HepG2 (cell line): ENCODE measurements around the gene TNFAIP2. TPM values are rescaled to one million over a fixed set of nuclear protein-coding genes. Genes with fewer than 3 reads are reported as not detected.

Source experiments
- ATAC-seq: fragments of 200-7000 bp; cut with Tn5 transposase; 3 replicates; pipeline ENCODE4 v1.9.1; 2020; ENCODE audit warnings: mild to moderate bottlenecking, moderate library complexity
- BruUV-seq: library from RNA; stranded (reverse); fragments of 400-500 nt; replicated peaks from 2 replicates; lab custom pipeline; 2021; lab: Mats Ljungman, UMichigan
- CTCF ChIA-PET: fragments of 300-600 bp; formaldehyde crosslinking; extraction: SDS; loops from one replicate; lab custom pipeline; 2021; ENCODE audit warnings: low total read pairs, inconsistent platforms, low intra/inter-chr PET ratio; lab: Yijun Ruan, JAX
- POLR2A ChIA-PET: fragments of 350-600 bp; sonication (Branson Sonifier 250); formaldehyde crosslinking; loops from one replicate; lab custom pipeline; 2020; ENCODE audit warnings: antibody characterized with exemption, inconsistent platforms; lab: Yijun Ruan, JAX
- DNase-seq: peaks from one replicate; pipeline ENCODE4 v3.0.0-alpha.2; 2015; ENCODE audit warnings: low spot score
- FAIRE-seq: peaks from 3 replicates; lab custom pipeline; 2011; peaks lifted over from hg19 to GRCh38; lab: Jason Lieb, UNC
- H2AFZ ChIP-seq: one replicate; pipeline ENCODE4 v1.6.1; 2011; ENCODE audit warnings: low read length, inconsistent platforms
- H3K27ac ChIP-seq: fragments of 300-600 bp; 3 replicates; pipeline ENCODE4 v1.8.0; 2011; ENCODE audit warnings: mixed run types, mild to moderate bottlenecking, mixed read lengths, low read length, inconsistent platforms; ENCODE audit not compliant: insufficient read depth; ENCODE audit errors: extremely low read length
- H3K27me3 ChIP-seq, 2 experiments: fragments of 200-600 bp in 1 of 2; 2 replicates in 1 of 2; 3 replicates in 1 of 2; pipeline versions ENCODE4 v1.6.0 to v1.8.0; 2011; ENCODE audit warnings: low read length in 2 of 2, mild to moderate bottlenecking in 2 of 2, moderate library complexity in 2 of 2, inconsistent platforms in 1 of 2; ENCODE audit not compliant: insufficient read depth in 2 of 2, control insufficient read depth in 1 of 2
- H3K36me3 ChIP-seq, 2 experiments: fragments of 200-600 bp in 1 of 2; replicated peaks in 1 of 2; 2 replicates in 1 of 2; 3 replicates in 1 of 2; pipeline versions ENCODE4 v1.5.1 to v1.8.0; 2011; ENCODE audit warnings: low read length in 2 of 2, inconsistent platforms in 1 of 2; ENCODE audit not compliant: insufficient read depth in 2 of 2, control insufficient read depth in 1 of 2
- H3K4me1 ChIP-seq: 2 replicates; pipeline ENCODE4 v1.5.1; 2012; ENCODE audit warnings: low read length, inconsistent platforms; ENCODE audit not compliant: insufficient read depth
- H3K4me2 ChIP-seq: 2 replicates; pipeline ENCODE4 v1.6.0; 2011; ENCODE audit warnings: low read depth, low read length, inconsistent platforms
- H3K4me3 ChIP-seq, 3 experiments: fragments of 200-600 bp in 1 of 3; sonication (generic), shearing (Covaris generic) in 1 of 3; replicated peaks in 1 of 3; 2 replicates each; pipeline ENCODE4 v1.5.1; 2011 to 2016; ENCODE audit warnings: low read length in 3 of 3, inconsistent platforms in 2 of 3, low read depth in 2 of 3, mild to moderate bottlenecking in 2 of 3, control low read depth in 1 of 3, mixed read lengths in 1 of 3; ENCODE audit not compliant: insufficient read depth in 1 of 3
- H3K79me2 ChIP-seq: one replicate; pipeline ENCODE4 v1.6.1; 2011; ENCODE audit warnings: low read length, inconsistent platforms; ENCODE audit not compliant: insufficient read depth
- H3K9ac ChIP-seq: 2 replicates; pipeline ENCODE4 v1.6.0; 2011; ENCODE audit warnings: mild to moderate bottlenecking, low read depth, low read length, inconsistent platforms; ENCODE audit not compliant: insufficient read depth
- H3K9me3 ChIP-seq: 2 replicates; pipeline ENCODE4 v1.5.1; 2012; ENCODE audit warnings: mild to moderate bottlenecking, low read length
- H4K20me1 ChIP-seq: 2 replicates; pipeline ENCODE4 v1.6.0; 2011; ENCODE audit warnings: inconsistent platforms, mild to moderate bottlenecking, low read length, moderate library complexity; ENCODE audit not compliant: insufficient read depth
- ATF7-NPFF ChIP-seq: sonication (generic); formaldehyde crosslinking; IDR thresholded peaks from 2 replicates; pipeline ENCODE4 v1.8.1; 2023; ENCODE audit warnings: mild to moderate bottlenecking, low read depth, missing genetic modification reagents, moderate library complexity
- E2F1 ChIP-seq: sonication (generic); formaldehyde crosslinking; IDR thresholded peaks from 2 replicates; pipeline ENCODE4 v1.5.0; 2020; ENCODE audit warnings: missing genetic modification reagents
- HOXA7 ChIP-seq: sonication (generic); formaldehyde crosslinking; IDR thresholded peaks from 2 replicates; pipeline ENCODE4 v1.8.1; 2022; ENCODE audit warnings: mild to moderate bottlenecking, missing genetic modification reagents, moderate library complexity
- KAT2B ChIP-seq: fragments of 150-350 bp; IDR thresholded peaks from 2 replicates; pipeline ENCODE4 v1.6.1; 2014; ENCODE audit warnings: low read depth, low read length, borderline replicate concordance
- MEIS2 ChIP-seq: sonication (generic); formaldehyde crosslinking; IDR thresholded peaks from 2 replicates; pipeline ENCODE4 v1.9.0; 2021; ENCODE audit warnings: mild to moderate bottlenecking, missing genetic modification reagents
- ZNF275 ChIP-seq: sonication (generic); formaldehyde crosslinking; IDR thresholded peaks from 2 replicates; pipeline ENCODE4 v1.8.0; 2022; ENCODE audit warnings: missing genetic modification reagents, mild to moderate bottlenecking, inconsistent platforms, borderline replicate concordance
- ZNF569 ChIP-seq: sonication (generic); formaldehyde crosslinking; IDR thresholded peaks from 2 replicates; pipeline ENCODE4 v1.5.0; 2020; ENCODE audit warnings: mild to moderate bottlenecking, missing genetic modification reagents, moderate library complexity, borderline replicate concordance
- ZXDC ChIP-seq: sonication (generic); formaldehyde crosslinking; IDR thresholded peaks from 2 replicates; pipeline ENCODE4 v1.5.0; 2020; ENCODE audit warnings: mild to moderate bottlenecking, missing genetic modification reagents
- WGBS: methylation state at CpG from one replicate; pipeline ENCODE4 v1.1.6; 2017; ENCODE audit warnings: low lambda C conversion rate; 5-methylcytosine and 5-hydroxymethylcytosine counted together
- in situ Hi-C: cut with HindIII; loops from 2 replicates; pipeline ENCODE4 v1.10.0; 2017; ENCODE audit warnings: low pct_unique_long_range_greater_than_20kb; ENCODE audit not compliant: extremely low pct_ligation_motif_present
- intact Hi-C: fragments of 100-400 bp; cut with micrococcal nuclease; formaldehyde crosslinking; loops from one replicate; pipeline ENCODE4 v1.10.0; 2022; ENCODE audit not compliant: unreplicated experiment
- polyA plus RNA-seq, 8 experiments: library from polyadenylated mRNA; depleted of rRNA in 3 of 8; stranded (reverse) in 7 of 8; unstranded in 1 of 8; fragments of >200 nt; fragmentation: Illumina TruSeq in 4 of 8; extraction: Trizol in 4 of 8; gene quantifications; 2 replicates each; pipeline versions ENCODE4 v1.2.1 to v1.2.3, GENCODE V29; 2011 to 2016; ENCODE audit warnings: low read depth in 4 of 8, missing spikeins in 1 of 8, mixed read lengths in 1 of 8; ENCODE audit not compliant: insufficient read depth in 1 of 8
- total RNA-seq, 5 experiments: library from RNA; depleted of rRNA; stranded (reverse); fragments of >200 nt; fragmentation: Illumina TruSeq; extraction: Trizol; gene quantifications; 2 replicates each; pipeline ENCODE4 v1.2.3, GENCODE V29; 2016; ENCODE audit warnings: low read depth in 1 of 5
- TF ChIP-seq, protein P1 (sequence below): sonication (generic); formaldehyde crosslinking; IDR thresholded peaks from 2 replicates; pipeline ENCODE4 v1.4.0; 2020; ENCODE audit warnings: missing genetic modification reagents, borderline replicate concordance

Gene TNFAIP2
- total and polyA plus RNA-seq, 2 of the 13 experiments (the other 11 are each of a cell fraction or from before 2014, with no cell fraction given) = 0.46 to 1.5 TPM

DNA sequence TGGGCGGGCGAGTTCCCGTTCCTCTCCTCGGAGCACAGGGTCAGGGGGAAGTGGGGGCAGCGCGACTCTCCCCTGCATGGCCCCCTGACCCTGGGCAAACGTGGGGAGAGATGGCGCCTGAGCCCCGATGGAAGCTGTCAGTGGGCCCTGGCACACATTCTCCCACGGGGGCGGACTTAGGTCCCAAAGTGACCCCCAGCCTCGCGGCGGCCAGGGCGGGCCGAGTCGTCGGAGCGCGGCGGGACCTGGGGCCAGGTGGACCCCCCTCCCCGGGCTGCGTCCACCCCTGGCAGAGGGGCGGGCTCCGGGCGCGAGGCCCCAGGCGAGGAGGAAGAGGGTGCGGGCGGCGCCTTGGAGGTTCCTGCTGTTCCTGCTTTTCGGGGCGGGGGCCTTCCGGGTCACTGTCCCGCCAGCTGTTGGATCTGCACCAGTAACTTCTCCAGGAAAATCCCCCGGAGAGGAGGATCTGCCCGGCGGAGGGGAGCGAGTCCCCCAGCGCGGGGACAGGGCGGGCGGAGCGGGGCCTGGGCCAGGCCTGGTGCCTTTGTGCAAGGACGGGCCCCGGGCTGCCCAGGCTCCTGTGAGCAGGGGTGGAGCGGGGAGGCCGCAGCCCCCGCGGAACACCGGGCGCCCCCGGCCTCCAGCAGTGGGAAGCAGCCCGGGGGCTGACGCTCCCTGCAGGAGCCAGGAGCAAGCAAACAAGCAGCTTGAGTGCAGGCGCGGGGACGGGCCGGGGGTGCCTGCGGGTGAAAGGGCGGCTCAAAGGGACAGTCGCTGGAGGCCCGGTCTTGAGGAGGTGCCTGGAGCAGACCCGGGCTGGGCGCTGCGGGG, 15.3 kb downstream of the TNFAIP2 start (continued):
- no peak for TF ChIP-seq ZNF275 (CRISPR knock-in tag)

DNA sequence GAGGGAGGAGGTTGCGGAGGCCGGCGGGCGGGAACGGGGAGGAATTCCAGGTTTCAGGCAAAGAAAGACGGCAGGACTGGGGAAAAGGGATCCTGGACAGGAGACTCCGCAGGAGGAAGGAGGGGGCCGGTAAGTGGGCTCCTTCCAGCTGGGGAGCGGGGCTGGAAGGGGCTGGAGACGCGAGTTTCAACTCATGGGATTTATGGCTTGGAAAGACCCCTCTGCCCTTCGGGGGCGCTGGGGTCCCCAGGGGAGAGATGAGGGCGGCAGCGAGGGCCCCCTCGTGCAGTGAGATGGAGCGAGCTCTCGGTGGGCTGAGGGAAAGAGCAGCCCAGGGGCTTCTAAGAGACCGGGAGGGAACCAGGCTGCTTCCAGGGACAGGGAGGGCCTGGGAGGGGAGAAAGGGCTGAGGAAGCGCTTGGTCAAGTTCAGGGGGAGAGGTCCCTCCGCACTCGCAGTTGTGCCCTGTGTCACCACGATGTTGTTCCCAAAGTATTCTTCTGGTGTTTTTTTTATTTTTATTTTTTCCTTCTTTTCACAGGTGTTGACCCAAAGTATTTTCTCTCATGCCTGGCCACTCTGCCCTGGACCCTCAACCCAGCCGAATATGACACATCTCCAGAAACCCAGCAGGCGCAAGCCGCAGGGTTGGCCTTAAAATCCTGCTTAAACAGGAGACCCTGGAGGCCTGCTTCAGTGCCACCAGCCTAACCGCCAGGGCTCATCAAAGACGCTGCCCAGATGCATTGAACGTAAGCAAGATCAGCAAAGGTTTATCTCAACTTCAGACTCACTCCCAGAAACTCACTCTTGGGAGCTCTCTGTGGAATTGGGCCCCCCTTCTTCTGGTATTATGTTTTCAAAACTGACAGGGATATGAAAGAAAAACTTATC, 16.1 kb downstream of the TNFAIP2 start:
- BruUV-seq = no TSS peak
- intact Hi-C loops = no loop called here
- DNase-seq (no peak), FAIRE-seq (no peak), ATAC-seq (no peak)
- Histone ChIP-seq H3K36me3 (no peaks in the 10 kb centered on the region), H2AFZ (no peak overlapping the region), H3K79me2 (no peaks in the 10 kb centered on the region), H4K20me1 (no peaks in the 10 kb centered on the region), H3K27me3 (peaks cover 3 to 40% of the 10 kb centered on the region in 2 experiments; a peak in 2 of 5 replicates), H3K9me3 (no peaks in the 10 kb centered on the region), H3K9ac (no peak overlapping the region), H3K4me2 (peak overlapping the region; percentile 53; the same call in 1 of the 2 replicates), H3K4me1 (peaks cover 34% of the 10 kb centered on the region), H3K4me3 (peak overlapping the region in 1 of 3 experiments; percentile 48; a peak in 1 of 6 replicates), H3K27ac (no peak overlapping the region)
- POLR2A ChIA-PET = interaction anchor here (1.4 kb wide), 1 partner anchor 195 kb away, joined by 3 read pairs; the partner anchor contains the start of gene EIF5
- CTCF ChIA-PET = no interaction called here
- WGBS = 46% methylated on average over 29 of the region's 29 CpGs
- in situ Hi-C loops = no loop called here
- TF ChIP-seq, protein P1, sequence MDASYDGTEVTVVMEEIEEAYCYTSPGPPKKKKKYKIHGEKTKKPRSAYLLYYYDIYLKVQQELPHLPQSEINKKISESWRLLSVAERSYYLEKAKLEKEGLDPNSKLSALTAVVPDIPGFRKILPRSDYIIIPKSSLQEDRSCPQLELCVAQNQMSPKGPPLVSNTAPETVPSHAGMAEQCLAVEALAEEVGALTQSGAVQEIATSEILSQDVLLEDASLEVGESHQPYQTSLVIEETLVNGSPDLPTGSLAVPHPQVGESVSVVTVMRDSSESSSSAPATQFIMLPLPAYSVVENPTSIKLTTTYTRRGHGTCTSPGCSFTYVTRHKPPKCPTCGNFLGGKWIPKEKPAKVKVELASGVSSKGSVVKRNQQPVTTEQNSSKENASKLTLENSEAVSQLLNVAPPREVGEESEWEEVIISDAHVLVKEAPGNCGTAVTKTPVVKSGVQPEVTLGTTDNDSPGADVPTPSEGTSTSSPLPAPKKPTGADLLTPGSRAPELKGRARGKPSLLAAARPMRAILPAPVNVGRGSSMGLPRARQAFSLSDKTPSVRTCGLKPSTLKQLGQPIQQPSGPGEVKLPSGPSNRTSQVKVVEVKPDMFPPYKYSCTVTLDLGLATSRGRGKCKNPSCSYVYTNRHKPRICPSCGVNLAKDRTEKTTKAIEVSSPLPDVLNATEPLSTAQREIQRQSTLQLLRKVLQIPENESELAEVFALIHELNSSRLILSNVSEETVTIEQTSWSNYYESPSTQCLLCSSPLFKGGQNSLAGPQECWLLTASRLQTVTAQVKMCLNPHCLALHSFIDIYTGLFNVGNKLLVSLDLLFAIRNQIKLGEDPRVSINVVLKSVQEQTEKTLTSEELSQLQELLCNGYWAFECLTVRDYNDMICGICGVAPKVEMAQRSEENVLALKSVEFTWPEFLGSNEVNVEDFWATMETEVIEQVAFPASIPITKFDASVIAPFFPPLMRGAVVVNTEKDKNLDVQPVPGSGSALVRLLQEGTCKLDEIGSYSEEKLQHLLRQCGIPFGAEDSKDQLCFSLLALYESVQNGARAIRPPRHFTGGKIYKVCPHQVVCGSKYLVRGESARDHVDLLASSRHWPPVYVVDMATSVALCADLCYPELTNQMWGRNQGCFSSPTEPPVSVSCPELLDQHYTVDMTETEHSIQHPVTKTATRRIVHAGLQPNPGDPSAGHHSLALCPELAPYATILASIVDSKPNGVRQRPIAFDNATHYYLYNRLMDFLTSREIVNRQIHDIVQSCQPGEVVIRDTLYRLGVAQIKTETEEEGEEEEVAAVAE (CRISPR knock-in tag) = no peak
- TF ChIP-seq ZNF569 (no peak), MEIS2 (no peak), ZXDC (CRISPR knock-in tag) (no peak), E2F1 (CRISPR knock-in tag) (no peak), HOXA7 (CRISPR knock-in tag) (no peak), ATF7-NPFF (CRISPR knock-in tag) (no peak), KAT2B (no peak)
